CD14-positive monocyte (primary cell): Measurements from ENCODE around the gene MAML3. TPM values are rescaled to one million over a fixed set of nuclear protein-coding genes. Genes with fewer than 3 reads are reported as not detected.

Experiments used
- DNase-seq, 3 donors: peaks; one replicate each; pipeline ENCODE4 v3.0.0-alpha.2; 2011 to 2022
- H2AFZ ChIP-seq: 2 replicates; pipeline ENCODE4 v1.6.0; 2012; ENCODE audit warnings: mild to moderate bottlenecking, low read depth, low read length, inconsistent platforms; ENCODE audit not compliant: insufficient read depth, poor library complexity, severe bottlenecking
- H3K27ac ChIP-seq, 2 donors: 1 replicate in 1 of 2; 2 replicates in 1 of 2; pipeline ENCODE4 v1.5.1; 2012 to 2013; ENCODE audit warnings: low read length in 2 of 2, control low read depth in 1 of 2, inconsistent platforms in 1 of 2, low read depth in 1 of 2, mild to moderate bottlenecking in 1 of 2
- H3K27me3 ChIP-seq, 2 donors: one replicate each; pipeline versions ENCODE4 v1.6.0 to v1.6.1; 2011 to 2013; ENCODE audit warnings: low read length in 2 of 2; ENCODE audit not compliant: control insufficient read depth in 2 of 2, insufficient read depth in 2 of 2
- H3K36me3 ChIP-seq, 2 donors: replicated peaks in 1 of 2; 1 replicate in 1 of 2; 2 replicates in 1 of 2; pipeline versions ENCODE4 v1.5.1 to v1.6.1; 2012 to 2013; ENCODE audit warnings: low read length in 2 of 2, control low read depth in 1 of 2, inconsistent platforms in 1 of 2, mild to moderate bottlenecking in 1 of 2; ENCODE audit not compliant: insufficient read depth in 2 of 2, control insufficient read depth in 1 of 2
- H3K4me1 ChIP-seq, 2 donors: 1 replicate in 1 of 2; 2 replicates in 1 of 2; pipeline versions ENCODE4 v1.5.1 to v1.6.1; 2012 to 2013; ENCODE audit warnings: low read length in 2 of 2, control low read depth in 1 of 2, inconsistent platforms in 1 of 2, mild to moderate bottlenecking in 1 of 2, moderate library complexity in 1 of 2; ENCODE audit not compliant: insufficient read depth in 2 of 2, control insufficient read depth in 1 of 2
- H3K4me2 ChIP-seq: replicated peaks from 2 replicates; pipeline ENCODE3; 2012; ENCODE audit warnings: low read length, moderate library complexity, mild to moderate bottlenecking; ENCODE audit not compliant: poor library complexity, severe bottlenecking; ENCODE audit errors: extremely low read depth
- H3K4me3 ChIP-seq, 3 experiments: fragments of 200-600 bp in 1 of 3; sonication (generic) in 1 of 3; replicated peaks in 1 of 3; 1 replicate in 2 of 3; 2 replicates in 1 of 3; pipeline ENCODE4 v1.5.1; 2011 to 2013; ENCODE audit warnings: low read length in 3 of 3, mild to moderate bottlenecking in 3 of 3, control low read depth in 2 of 3, low read depth in 2 of 3, inconsistent platforms in 1 of 3, moderate library complexity in 1 of 3
- H3K79me2 ChIP-seq: 2 replicates; pipeline ENCODE4 v1.6.0; 2012; ENCODE audit warnings: mild to moderate bottlenecking, control low read depth, inconsistent platforms, low read length, moderate library complexity; ENCODE audit not compliant: insufficient read depth
- H3K9ac ChIP-seq: 2 replicates; pipeline ENCODE4 v1.6.0; 2017; ENCODE audit warnings: low read length, mild to moderate bottlenecking; ENCODE audit not compliant: insufficient read depth, poor library complexity, severe bottlenecking
- H3K9me3 ChIP-seq, 2 donors: replicated peaks in 1 of 2; 1 replicate in 1 of 2; 2 replicates in 1 of 2; pipeline versions ENCODE4 v1.5.1 to v1.6.1; 2012 to 2013; ENCODE audit warnings: low read length in 2 of 2, control low read depth in 1 of 2; ENCODE audit not compliant: control insufficient read depth in 1 of 2, insufficient read depth in 1 of 2
- H4K20me1 ChIP-seq: 2 replicates; pipeline ENCODE4 v1.6.0; 2012; ENCODE audit warnings: mild to moderate bottlenecking, low read length, control low read depth, moderate library complexity; ENCODE audit not compliant: insufficient read depth
- H3K27ac Mint-ChIP-seq, 7 donors: one replicate each; pipeline ENCODE4 v1.8.0; 2020; ENCODE audit warnings: mild to moderate bottlenecking in 7 of 7, mixed read lengths in 7 of 7, moderate library complexity in 6 of 7, inconsistent platforms in 2 of 7
- H3K27me3 Mint-ChIP-seq, 3 donors: one replicate each; pipeline ENCODE4 v1.8.0; 2021 to 2022; ENCODE audit warnings: low read depth in 3 of 3, mild to moderate bottlenecking in 3 of 3, mixed read lengths in 3 of 3, moderate library complexity in 3 of 3, inconsistent platforms in 1 of 3
- H3K36me3 Mint-ChIP-seq, 2 donors: one replicate each; pipeline ENCODE4 v1.8.0; 2020; ENCODE audit warnings: mixed read lengths in 2 of 2, inconsistent platforms in 1 of 2, mild to moderate bottlenecking in 1 of 2
- H3K4me1 Mint-ChIP-seq: one replicate; pipeline ENCODE4 v1.8.0; 2020; ENCODE audit warnings: mild to moderate bottlenecking, mixed read lengths
- H3K4me3 Mint-ChIP-seq, 2 donors: one replicate each; pipeline ENCODE4 v1.8.0; 2020; ENCODE audit warnings: mild to moderate bottlenecking in 2 of 2, mixed read lengths in 2 of 2, moderate library complexity in 1 of 2
- H3K9me3 Mint-ChIP-seq, 7 donors: one replicate each; pipeline ENCODE4 v1.8.0; 2020 to 2022; ENCODE audit warnings: mixed read lengths in 7 of 7, mild to moderate bottlenecking in 6 of 7, moderate library complexity in 6 of 7, inconsistent platforms in 2 of 7
- CTCF ChIP-seq: fragments of 200-600 bp; IDR thresholded peaks from one replicate; pipeline ENCODE4 v1.8.0; 2022; ENCODE audit warnings: antibody characterized with exemption, mild to moderate bottlenecking
- WGBS: methylation state at CpG from one replicate; pipeline ENCODE4 v1.1.5; 2013; ENCODE audit warnings: missing lambda C conversion rate; ENCODE audit not compliant: insufficient coverage; 5-methylcytosine and 5-hydroxymethylcytosine counted together
- intact Hi-C, 2 donors: fragments of 100-400 bp; cut with micrococcal nuclease; formaldehyde crosslinking; loops; one replicate each; pipeline versions ENCODE4 v1.15.0 to v1.15.1; 2023
- polyA plus RNA-seq, 3 donors: library from polyadenylated mRNA; depleted of rRNA in 1 of 3; unstranded in 2 of 3; stranded (reverse) in 1 of 3; fragments of 300-500 nt in 2 of 3; fragments of >200 nt in 1 of 3; fragmentation: Illumina TruSeq in 2 of 3; gene quantifications; 1 replicate in 2 of 3; 2 replicates in 1 of 3; pipeline ENCODE4 v1.2.3, GENCODE V29; 2012 to 2021

The MAML3 gene
- polyA plus RNA-seq, 3 donors, result 1.5 to 6.5 (median 2.3) TPM

GRCh38 chr4:139860435-139861024 lies 293.5 kb downstream of the MAML3 start:
- no peak for TF ChIP-seq CTCF
- no peaks in the 10 kb centered on the region for H3K36me3 ChIP-seq
- H3K4me2 ChIP-seq, result no peak overlapping the region
- H3K9me3 ChIP-seq, result no peaks in the 10 kb centered on the region
- Mint-ChIP-seq H3K27me3 (peaks cover 0 to 4% (median 0%) of the 10 kb centered on the region in 3 donors), H3K36me3 (peaks cover 13 to 19% of the 10 kb centered on the region in 2 donors), H3K4me1 (peaks cover 27% of the 10 kb centered on the region), H3K4me3 (no peak overlapping the region), H3K27ac (no peak overlapping the region), H3K9me3 (peaks cover 0 to 3% (median 0%) of the 10 kb centered on the region in 7 donors)
- WGBS, result 100% methylated on average over 1 of the region's 9 CpGs
- no peaks in the 10 kb centered on the region for H3K27me3 ChIP-seq
- DNase-seq, result no peak
- no peak overlapping the region for H2AFZ ChIP-seq
- intact Hi-C loops, result no loop called here
- H3K9ac ChIP-seq, result no peak overlapping the region
- peaks cover 25 to 31% of the 10 kb centered on the region in 2 donors for H3K4me1 ChIP-seq
- no peak overlapping the region for H3K4me3 ChIP-seq
- H3K27ac ChIP-seq, result no peak overlapping the region
- H4K20me1 ChIP-seq, result no peaks in the 10 kb centered on the region
- H3K79me2 ChIP-seq, result no peaks in the 10 kb centered on the region

- no peaks in the 10 kb centered on the region for H3K9me3 ChIP-seq
- Mint-ChIP-seq H3K36me3 (peaks cover 13 to 19% of the 10 kb centered on the region in 2 donors), H3K4me1 (peaks cover 27% of the 10 kb centered on the region), H3K4me3 (no peak overlapping the region), H3K9me3 (peaks cover 0 to 3% (median 0%) of the 10 kb centered on the region in 7 donors), H3K27me3 (peaks cover 0 to 4% (median 0%) of the 10 kb centered on the region in 3 donors), H3K27ac (no peak overlapping the region)
- no peak overlapping the region for H3K4me2 ChIP-seq
- intact Hi-C loops, result no loop called here
- no peaks in the 10 kb centered on the region for H3K27me3 ChIP-seq
- H3K4me3 ChIP-seq, result no peak overlapping the region
- no peak overlapping the region for H2AFZ ChIP-seq
- peaks cover 25 to 31% of the 10 kb centered on the region in 2 donors for H3K4me1 ChIP-seq
- no peaks in the 10 kb centered on the region for H3K36me3 ChIP-seq
- no peak for TF ChIP-seq CTCF
- no peak for DNase-seq
- no peak overlapping the region for H3K27ac ChIP-seq
- no peaks in the 10 kb centered on the region for H4K20me1 ChIP-seq
- 99% methylated on average over 18 of the region's 31 CpGs for WGBS
- H3K9ac ChIP-seq, result no peak overlapping the region
- H3K79me2 ChIP-seq, result no peaks in the 10 kb centered on the region
These were observed 294.1 kb downstream of the MAML3 start for GRCh38 chr4:139859876-139860275.
